Measurements from ENCODE around the gene NUP210L.

- TF ChIP-seq FOXJ3 (CRISPR knock-in tag; IDR thresholded peaks at IDR 0.05; ENCODE audit: borderline replicate concordance): no peak
- TF ChIP-seq RFX5 (IDR thresholded peaks at IDR 0.05; ENCODE audit: low read depth, low read length): no peak
- TF ChIP-seq PTBP1 (IDR thresholded peaks at IDR 0.05; ENCODE audit: low read depth, low read length, poor library complexity, severe bottlenecking): no peak
- TF ChIP-seq POLR2AphosphoS5 (IDR thresholded peaks at IDR 0.05; ENCODE audit: low read depth, low read length): no peak
- TF ChIP-seq EP300 (IDR thresholded peaks at IDR 0.05; ENCODE audit: low read depth in 2 of 2, low read length in 2 of 2): no peak
- TF ChIP-seq EP300 (CRISPR knock-in tag; IDR thresholded peaks at IDR 0.05; ENCODE audit: borderline replicate concordance): no peak
- no peak for TF ChIP-seq DDIT3 (CRISPR knock-in tag; IDR thresholded peaks at IDR 0.05)
- TF ChIP-seq THAP7 (CRISPR knock-in tag; IDR thresholded peaks at IDR 0.05): no peak
- no peak for TF ChIP-seq SIN3B (IDR thresholded peaks at IDR 0.05; ENCODE audit: low read length)
- no peak for TF ChIP-seq ZNF850 (CRISPR knock-in tag; conservative IDR thresholded peaks at IDR 0.05)
- no peak for TF ChIP-seq GMEB1 (CRISPR knock-in tag; IDR thresholded peaks at IDR 0.05; ENCODE audit: borderline replicate concordance)
- no peak for TF ChIP-seq NR3C1 (CRISPR knock-in tag; IDR thresholded peaks at IDR 0.05)
- no peak for TF ChIP-seq MXI1 (IDR thresholded peaks at IDR 0.05; ENCODE audit: borderline replicate concordance, low read depth, low read length)
- no peak for TF ChIP-seq HINFP (CRISPR knock-in tag; IDR thresholded peaks at IDR 0.05; ENCODE audit: low read depth)
- no peak for TF ChIP-seq CENPBD1 (CRISPR knock-in tag; IDR thresholded peaks at IDR 0.05; ENCODE audit: borderline replicate concordance, low read depth)
Measured at GRCh38 chr1:153968972-153969371, 185.9 kb downstream of the NUP210L start.

Data from HepG2 (cell line).